Transverse colon (tissue), 4 donors: Measurements from ENCODE around the gene LEF1. TPM values are rescaled to one million over a fixed set of nuclear protein-coding genes. Genes with fewer than 3 reads are reported as not detected.

Source experiments
- DNase-seq: peaks from one replicate; pipeline ENCODE4 v3.0.0-alpha.2; 2019
- H3K27ac ChIP-seq, 4 donors: fragments of 200-600 bp; sonication (generic); 2 replicates each; pipeline ENCODE4 v1.5.1; 2016 to 2018; ENCODE audit warnings: inconsistent platforms in 4 of 4
- H3K27me3 ChIP-seq: fragments of 200-600 bp; sonication (generic); 2 replicates; pipeline ENCODE4 v1.5.1; 2017; ENCODE audit warnings: inconsistent platforms
- H3K36me3 ChIP-seq, 4 donors: fragments of 200-600 bp; sonication (generic); 2 replicates each; pipeline ENCODE4 v1.5.1; 2017 to 2019; ENCODE audit warnings: inconsistent platforms in 4 of 4
- H3K4me1 ChIP-seq, 4 donors: fragments of 200-600 bp; sonication (generic); 2 replicates each; pipeline ENCODE4 v1.5.1; 2017 to 2020; ENCODE audit warnings: inconsistent platforms in 4 of 4
- H3K4me3 ChIP-seq, 4 donors: fragments of 200-600 bp; sonication (generic); 1 replicate in 1 of 4; 2 replicates in 3 of 4; pipeline versions ENCODE4 v1.5.1 to v1.6.1; 2017 to 2019; ENCODE audit warnings: inconsistent platforms in 4 of 4
- H3K9me3 ChIP-seq, 2 donors: fragments of 200-600 bp; sonication (generic); 2 replicates each; pipeline ENCODE4 v1.5.1; 2017 to 2019; ENCODE audit warnings: inconsistent platforms in 2 of 2
- EP300 ChIP-seq: sonication (generic); formaldehyde crosslinking; IDR thresholded peaks from one replicate; pipeline ENCODE4 v1.6.1; 2017; ENCODE audit warnings: antibody characterized with exemption, low read depth
- POLR2A ChIP-seq: fragments of 450-650 bp; IDR thresholded peaks from one replicate; pipeline ENCODE4 v1.6.1; 2016; ENCODE audit warnings: antibody characterized with exemption, mild to moderate bottlenecking, moderate library complexity
- POLR2AphosphoS5 ChIP-seq, 3 donors: sonication (generic); formaldehyde crosslinking; IDR thresholded peaks; one replicate each; pipeline ENCODE4 v1.6.1; 2016; ENCODE audit warnings: antibody characterized with exemption in 3 of 3
- WGBS, 2 donors: methylation state at CpG; one replicate each; pipeline ENCODE4 v1.1.5; 2018; ENCODE audit warnings: low coverage in 1 of 2; 5-methylcytosine and 5-hydroxymethylcytosine counted together
- in situ Hi-C, 4 donors: fragments of 200-750 bp; cut with MboI; loops; one replicate each; pipeline versions ENCODE4 v1.15.0 to v1.15.1; 2017; ENCODE audit warnings: low sequenced_read_pairs in 3 of 4, low pct_ligation_motif_present in 1 of 4, low pct_unique_long_range_greater_than_20kb in 1 of 4
- intact Hi-C: fragments of 100-400 bp; cut with DNase I; formaldehyde crosslinking; loops from one replicate; pipeline ENCODE4 v1.15.1; 2023; ENCODE audit warnings: low total_unique reads
- total RNA-seq, 4 donors: library from RNA; depleted of rRNA; stranded (reverse); fragments of >200 nt; gene quantifications; one replicate each; pipeline ENCODE4 v1.1.0, GENCODE V29; 2016
- TF ChIP-seq, protein P1 (sequence below), 5 experiments: fragments of 200-600 bp in 3 of 5; fragments of 450-650 bp in 2 of 5; sonication (generic) in 3 of 5; IDR thresholded peaks; 1 replicate in 2 of 5; 2 replicates in 3 of 5; pipeline ENCODE4 v1.5.1; 2016 to 2017; ENCODE audit warnings: antibody characterized with exemption in 5 of 5, inconsistent platforms in 3 of 5, mild to moderate bottlenecking in 2 of 5, moderate library complexity in 1 of 5

Gene LEF1
- total RNA-seq, 4 donors from 2014 or later: 1.4 to 29.2 (median 8.7) TPM

DNA sequence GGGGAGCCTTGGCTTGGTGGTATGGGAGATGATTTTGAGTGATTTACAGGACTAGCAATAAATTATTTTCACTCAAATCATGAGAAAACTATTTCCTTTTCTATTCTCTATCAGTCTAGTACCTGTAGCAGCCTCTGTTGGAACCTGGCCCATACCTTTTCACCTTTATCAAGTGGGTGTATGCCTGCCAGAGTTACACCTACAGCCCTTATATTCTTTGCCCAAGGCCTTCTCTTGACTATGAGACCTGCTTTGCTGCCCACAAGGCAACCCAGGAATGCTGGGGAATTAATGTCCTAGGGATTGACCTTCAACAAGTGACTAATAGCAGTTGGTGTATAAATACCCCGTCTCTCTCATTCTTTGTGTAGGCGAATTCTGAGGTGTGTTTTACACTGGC is 20.0 kb upstream of the LEF1 start:
- no peak overlapping the region for H3K27ac ChIP-seq
- WGBS, 2 donors: 81% methylated on average over 2 of the region's 2 CpGs; no CpG with 5 or more reads in 1 of the 2 donors
- DNase-seq: no peak
- intact Hi-C loops: no loop called here
- no peaks in the 10 kb centered on the region for H3K9me3 ChIP-seq
- H3K4me1 ChIP-seq: no peaks in the 10 kb centered on the region
- H3K36me3 ChIP-seq: no peaks in the 10 kb centered on the region
- no peaks in the 10 kb centered on the region for H3K27me3 ChIP-seq
- no peak for TF ChIP-seq POLR2AphosphoS5 (IDR thresholded peaks at IDR 0.05)
- TF ChIP-seq, protein P1, sequence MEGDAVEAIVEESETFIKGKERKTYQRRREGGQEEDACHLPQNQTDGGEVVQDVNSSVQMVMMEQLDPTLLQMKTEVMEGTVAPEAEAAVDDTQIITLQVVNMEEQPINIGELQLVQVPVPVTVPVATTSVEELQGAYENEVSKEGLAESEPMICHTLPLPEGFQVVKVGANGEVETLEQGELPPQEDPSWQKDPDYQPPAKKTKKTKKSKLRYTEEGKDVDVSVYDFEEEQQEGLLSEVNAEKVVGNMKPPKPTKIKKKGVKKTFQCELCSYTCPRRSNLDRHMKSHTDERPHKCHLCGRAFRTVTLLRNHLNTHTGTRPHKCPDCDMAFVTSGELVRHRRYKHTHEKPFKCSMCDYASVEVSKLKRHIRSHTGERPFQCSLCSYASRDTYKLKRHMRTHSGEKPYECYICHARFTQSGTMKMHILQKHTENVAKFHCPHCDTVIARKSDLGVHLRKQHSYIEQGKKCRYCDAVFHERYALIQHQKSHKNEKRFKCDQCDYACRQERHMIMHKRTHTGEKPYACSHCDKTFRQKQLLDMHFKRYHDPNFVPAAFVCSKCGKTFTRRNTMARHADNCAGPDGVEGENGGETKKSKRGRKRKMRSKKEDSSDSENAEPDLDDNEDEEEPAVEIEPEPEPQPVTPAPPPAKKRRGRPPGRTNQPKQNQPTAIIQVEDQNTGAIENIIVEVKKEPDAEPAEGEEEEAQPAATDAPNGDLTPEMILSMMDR (IDR thresholded peaks at IDR 0.05): no peak
- TF ChIP-seq EP300: no peak
- TF ChIP-seq POLR2A: no peak
- H3K4me3 ChIP-seq: no peak overlapping the region
- in situ Hi-C loops: no loop called here

DNA sequence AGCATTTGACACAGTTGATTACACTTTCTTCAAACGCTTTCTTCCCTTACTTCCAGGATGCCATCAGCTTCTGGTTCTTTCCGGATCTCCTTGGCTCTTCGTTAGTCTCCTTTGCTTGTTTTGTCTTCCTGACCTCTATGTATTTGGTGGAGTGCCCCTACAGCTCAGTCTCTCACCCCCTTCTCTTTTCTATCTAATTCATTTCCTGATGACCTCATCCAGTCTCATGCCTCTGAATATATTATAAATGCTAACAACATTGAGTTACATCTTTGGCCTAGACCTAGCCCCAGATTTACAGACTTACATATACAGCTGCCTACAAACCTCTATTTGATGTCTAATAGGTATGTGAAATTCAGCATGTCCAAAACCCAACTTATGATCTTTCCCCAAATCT is 16.5 kb upstream of the LEF1 start:
- Histone ChIP-seq H3K4me3 (no peak overlapping the region), H3K27ac (no peak overlapping the region), H3K9me3 (no peaks in the 10 kb centered on the region), H3K4me1 (no peaks in the 10 kb centered on the region), H3K27me3 (no peaks in the 10 kb centered on the region), H3K36me3 (no peaks in the 10 kb centered on the region)
- DNase-seq: no peak
- in situ Hi-C loops (no loop called here), intact Hi-C loops (no loop called here)
- no peak for TF ChIP-seq POLR2A
- no peak for TF ChIP-seq EP300
- no peak for TF ChIP-seq POLR2AphosphoS5 (IDR thresholded peaks at IDR 0.05)
- TF ChIP-seq, protein P1 (IDR thresholded peaks at IDR 0.05): no peak
- 83 to 84% methylated on average over 3 of the region's 3 CpGs for WGBS, 2 donors

DNA sequence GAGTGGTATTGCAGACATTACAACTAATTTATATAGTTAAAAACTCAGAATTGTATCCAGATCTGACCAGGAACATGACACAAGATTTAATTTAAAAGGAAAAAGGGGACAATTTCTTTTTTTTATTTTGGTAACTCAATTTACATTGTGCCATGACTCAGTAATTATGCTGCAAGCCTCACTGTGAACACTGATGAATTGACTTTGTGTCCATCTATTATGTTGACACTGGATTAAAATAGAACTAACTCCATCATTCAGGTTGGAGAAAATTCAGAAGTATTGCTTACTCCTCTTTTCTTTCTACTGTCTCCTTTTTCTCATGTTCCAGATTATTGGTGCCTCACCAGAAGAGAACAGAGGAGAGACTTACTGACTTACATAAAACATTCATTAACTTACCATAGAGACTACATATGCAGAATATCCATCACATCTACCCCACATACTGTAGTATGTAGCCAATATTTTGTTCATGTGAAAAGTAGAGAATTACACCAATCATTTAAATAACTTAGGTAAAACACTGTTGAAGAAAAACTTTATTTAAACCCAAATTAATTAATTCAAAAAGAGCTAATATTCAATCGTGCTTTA is 15.8 kb upstream of the LEF1 start:
- WGBS, 2 donors: 73 to 90% methylated on average over 1 of the region's 1 CpG
- Histone ChIP-seq H3K4me3 (no peak overlapping the region), H3K4me1 (no peaks in the 10 kb centered on the region), H3K27ac (no peak overlapping the region), H3K9me3 (no peaks in the 10 kb centered on the region), H3K36me3 (no peaks in the 10 kb centered on the region), H3K27me3 (no peaks in the 10 kb centered on the region)
- intact Hi-C loops: no loop called here
- no peak for TF ChIP-seq POLR2A
- in situ Hi-C loops: no loop called here
- DNase-seq: no peak

DNA sequence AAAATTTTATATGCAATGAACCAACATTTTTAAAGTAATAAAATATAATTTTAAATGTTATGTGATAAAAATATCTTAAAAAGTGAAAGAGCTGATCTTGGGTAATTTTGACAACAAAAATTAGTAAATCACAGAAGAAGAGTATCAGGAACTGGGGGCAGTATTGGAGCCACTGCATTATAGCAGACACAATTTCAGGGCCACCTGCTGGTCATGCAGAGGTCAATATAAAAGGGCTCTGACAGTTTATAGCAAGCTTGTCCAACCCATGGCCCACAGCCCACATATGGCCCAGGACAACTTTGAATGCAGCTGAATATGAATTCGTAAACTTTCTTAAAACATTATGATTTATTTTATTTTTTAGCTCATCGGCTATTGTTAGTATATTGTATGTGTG is 13.0 kb upstream of the LEF1 start:
- no peak for TF ChIP-seq POLR2AphosphoS5 (IDR thresholded peaks at IDR 0.05)
- TF ChIP-seq POLR2A: no peak
- TF ChIP-seq, protein P1 (IDR thresholded peaks at IDR 0.05): no peak
- TF ChIP-seq EP300: no peak
- intact Hi-C loops: no loop called here

DNA sequence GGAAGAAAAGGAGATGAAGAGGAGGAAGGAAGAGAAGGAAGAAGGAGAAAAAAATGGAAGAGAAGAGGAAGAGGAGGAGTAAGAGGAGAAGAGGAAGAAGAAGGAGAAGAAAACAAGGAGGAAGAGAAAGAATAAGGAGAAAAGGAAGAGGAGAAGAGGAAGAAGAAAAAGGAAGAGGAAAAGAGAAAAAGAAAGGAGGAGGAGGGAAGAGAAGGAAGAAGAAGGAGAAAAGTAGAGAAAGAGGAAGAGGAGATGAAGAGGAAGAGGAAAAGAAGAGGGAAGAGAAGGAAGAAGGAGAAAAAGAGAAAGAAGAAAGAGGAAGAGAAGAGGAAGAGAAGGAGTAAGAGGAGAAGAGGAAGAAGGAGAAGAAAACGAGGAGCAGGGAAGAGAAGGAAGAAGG is 11.8 kb upstream of the LEF1 start:
- Histone ChIP-seq H3K27ac (no peak overlapping the region), H3K4me1 (no peaks in the 10 kb centered on the region), H3K27me3 (no peaks in the 10 kb centered on the region), H3K9me3 (no peaks in the 10 kb centered on the region), H3K36me3 (no peaks in the 10 kb centered on the region), H3K4me3 (no peak overlapping the region)
- TF ChIP-seq POLR2AphosphoS5 (IDR thresholded peaks at IDR 0.05): no peak
- TF ChIP-seq EP300: no peak
- TF ChIP-seq, protein P1 (IDR thresholded peaks at IDR 0.05): no peak
- no peak for TF ChIP-seq POLR2A
- intact Hi-C loops: no loop called here
- DNase-seq: no peak
- 67 to 70% methylated on average over 1 of the region's 1 CpG for WGBS, 2 donors
- in situ Hi-C loops: no loop called here

More for the DNA sequence above, 13.0 kb upstream of the LEF1 start:
- in situ Hi-C loops: no loop called here
- no peak overlapping the region for H3K4me3 ChIP-seq
- no peaks in the 10 kb centered on the region for H3K4me1 ChIP-seq
- no peak overlapping the region for H3K27ac ChIP-seq
- WGBS, 2 donors: 85 to 89% methylated on average over 2 of the region's 2 CpGs
- H3K9me3 ChIP-seq: no peaks in the 10 kb centered on the region
- H3K27me3 ChIP-seq: no peaks in the 10 kb centered on the region
- DNase-seq: no peak
- H3K36me3 ChIP-seq: no peaks in the 10 kb centered on the region
